Nephron (organoid): ENCODE data around the gene PLAGL1.

ENCODE experiments used
- H3K27ac Mint-ChIP-seq, 3 experiments: 2 replicates each; pipeline ENCODE4 v1.8.0; 2020; ENCODE audit warnings: mixed read lengths in 3 of 3, mild to moderate bottlenecking in 2 of 3, moderate library complexity in 1 of 3
- H3K27me3 Mint-ChIP-seq: 2 replicates; pipeline ENCODE4 v1.8.0; 2021; ENCODE audit warnings: low read depth, mild to moderate bottlenecking, moderate library complexity, mixed read lengths
- H3K36me3 Mint-ChIP-seq: 2 replicates; pipeline ENCODE4 v1.8.0; 2020; ENCODE audit warnings: low read depth, mixed read lengths
- H3K4me1 Mint-ChIP-seq: 2 replicates; pipeline ENCODE4 v1.8.0; 2020; ENCODE audit warnings: mixed read lengths
- H3K4me3 Mint-ChIP-seq, 3 experiments: 2 replicates each; pipeline ENCODE4 v1.8.0; 2020; ENCODE audit warnings: mild to moderate bottlenecking in 3 of 3, mixed read lengths in 3 of 3, moderate library complexity in 2 of 3
- H3K9me3 Mint-ChIP-seq: 2 replicates; pipeline ENCODE4 v1.8.0; 2020; ENCODE audit warnings: mixed read lengths
- CTCF ChIP-seq, 3 experiments: fragments of 200-600 bp; sonication (generic); IDR thresholded peaks; one replicate each; pipeline ENCODE4 v1.5.0; 2021; ENCODE audit warnings: antibody characterized with exemption in 3 of 3; ENCODE audit not compliant: unreplicated experiment in 3 of 3

Gene PLAGL1

GRCh38 chr6:144033816-144034735 lies 26.0 kb upstream of the PLAGL1 start:
- no peak for TF ChIP-seq CTCF (IDR thresholded peaks at IDR 0.05; ENCODE audit: unreplicated experiment in 3 of 3)
- Mint-ChIP-seq H3K27me3 (no peaks in the 10 kb centered on the region), H3K9me3 (peaks cover 26% of the 10 kb centered on the region), H3K27ac (peak overlapping the region in 1 of 3 experiments; percentile 29), H3K4me3 (no peak overlapping the region), H3K4me1 (no peaks in the 10 kb centered on the region), H3K36me3 (peaks cover 5% of the 10 kb centered on the region)

- peaks cover 5% of the 10 kb centered on the region for H3K36me3 Mint-ChIP-seq
- peaks cover 25% of the 10 kb centered on the region for H3K9me3 Mint-ChIP-seq
- H3K4me1 Mint-ChIP-seq, result no peaks in the 10 kb centered on the region
- no peaks in the 10 kb centered on the region for H3K27me3 Mint-ChIP-seq
- peak overlapping the region in 1 of 3 experiments; percentile 6 for H3K4me3 Mint-ChIP-seq
- no peak for TF ChIP-seq CTCF (IDR thresholded peaks at IDR 0.05; ENCODE audit: unreplicated experiment in 3 of 3)
- peak overlapping the region; percentile 76 to 94 (median 85) for H3K27ac Mint-ChIP-seq
Measured at GRCh38 chr6:144029452-144029851, 21.4 kb upstream of the PLAGL1 start.

- no peak for TF ChIP-seq CTCF (IDR thresholded peaks at IDR 0.05; ENCODE audit: unreplicated experiment in 3 of 3)
- peaks cover 15% of the 10 kb centered on the region for H3K9me3 Mint-ChIP-seq
- peak overlapping the region; percentile 76 to 94 (median 92) for H3K27ac Mint-ChIP-seq
Measured at GRCh38 chr6:144027932-144028587, 20.0 kb upstream of the PLAGL1 start.

GRCh38 chr6:144023216-144023615 lies 15.2 kb upstream of the PLAGL1 start:
- no peaks in the 10 kb centered on the region for H3K9me3 Mint-ChIP-seq
- H3K27me3 Mint-ChIP-seq, result no peaks in the 10 kb centered on the region
- no peak for TF ChIP-seq CTCF (IDR thresholded peaks at IDR 0.05; ENCODE audit: unreplicated experiment in 3 of 3)
- H3K4me1 Mint-ChIP-seq, result no peaks in the 10 kb centered on the region
- no peaks in the 10 kb centered on the region for H3K36me3 Mint-ChIP-seq
- no peak overlapping the region for H3K4me3 Mint-ChIP-seq
- no peak overlapping the region for H3K27ac Mint-ChIP-seq

More at GRCh38 chr6:144027932-144028587, 20.0 kb upstream of the PLAGL1 start:
- H3K36me3 Mint-ChIP-seq, result peaks cover 3% of the 10 kb centered on the region
- no peaks in the 10 kb centered on the region for H3K4me1 Mint-ChIP-seq
- no peak overlapping the region for H3K4me3 Mint-ChIP-seq
- no peaks in the 10 kb centered on the region for H3K27me3 Mint-ChIP-seq

GRCh38 chr6:144019929-144020328 lies 11.9 kb upstream of the PLAGL1 start:
- Mint-ChIP-seq H3K27me3 (peaks cover 4% of the 10 kb centered on the region), H3K27ac (peak overlapping the region in 2 of 3 experiments; percentile 13 to 21), H3K4me1 (no peaks in the 10 kb centered on the region), H3K36me3 (no peaks in the 10 kb centered on the region), H3K4me3 (no peak overlapping the region), H3K9me3 (no peaks in the 10 kb centered on the region)
- no peak for TF ChIP-seq CTCF (IDR thresholded peaks at IDR 0.05; ENCODE audit: unreplicated experiment in 3 of 3)
